Hindlimb muscle (tissue), 1 donor: Measurements from ENCODE around the gene XPO6. TPM values are rescaled to one million over a fixed set of nuclear protein-coding genes. Genes with fewer than 3 reads are reported as not detected.

Experiments
- DNase-seq: peaks from one replicate; pipeline ENCODE4 v3.0.0-alpha.2; 2013
- polyA plus RNA-seq: library from polyadenylated mRNA; unstranded; fragments of 120-200 nt; gene quantifications from one replicate; pipeline ENCODE4 v1.2.1, GENCODE V29; 2013; ENCODE audit not compliant: insufficient read length

XPO6 gene
- polyA plus RNA-seq, 1 donor = 57.3 TPM

DNA sequence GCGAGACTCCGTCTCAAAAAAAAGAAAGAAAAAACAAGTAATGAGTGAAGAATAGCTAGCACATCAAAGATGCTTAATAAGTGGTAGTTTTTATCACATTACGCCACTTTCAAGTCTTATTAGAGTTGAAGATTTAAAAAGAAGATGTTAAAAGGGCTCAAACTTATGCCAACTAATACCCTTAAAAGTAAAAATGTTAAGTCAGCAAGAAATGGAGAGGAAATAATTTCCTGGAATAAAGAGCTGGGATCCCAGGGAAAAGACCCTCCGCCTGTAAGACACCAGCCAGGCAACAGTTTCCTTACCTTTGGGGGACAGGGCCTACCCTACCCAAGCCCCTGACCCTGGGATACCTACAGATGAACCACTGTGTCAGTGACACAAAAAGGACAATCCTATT is 3.6 kb downstream of the XPO6 start:
- DNase-seq = no peak

DNA sequence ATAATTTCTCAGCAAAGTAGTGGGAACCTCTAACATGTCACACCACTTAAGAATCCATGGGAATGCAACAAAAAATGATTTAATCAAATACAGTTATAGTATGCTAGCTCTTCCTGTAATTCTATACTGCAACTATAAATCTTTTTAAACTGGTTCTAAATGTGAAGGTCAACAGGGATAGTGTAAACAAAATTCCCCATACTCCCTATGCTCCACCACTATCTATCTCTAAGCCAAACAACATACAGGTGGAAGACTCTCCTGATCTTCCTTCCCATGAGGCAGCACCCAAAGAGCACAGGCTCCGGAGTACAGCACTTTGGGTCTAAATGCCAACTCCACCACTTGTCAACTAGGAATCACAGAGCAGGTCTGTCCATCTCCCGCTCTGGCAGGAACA is 4.4 kb downstream of the XPO6 start:
- no peak for DNase-seq

DNA sequence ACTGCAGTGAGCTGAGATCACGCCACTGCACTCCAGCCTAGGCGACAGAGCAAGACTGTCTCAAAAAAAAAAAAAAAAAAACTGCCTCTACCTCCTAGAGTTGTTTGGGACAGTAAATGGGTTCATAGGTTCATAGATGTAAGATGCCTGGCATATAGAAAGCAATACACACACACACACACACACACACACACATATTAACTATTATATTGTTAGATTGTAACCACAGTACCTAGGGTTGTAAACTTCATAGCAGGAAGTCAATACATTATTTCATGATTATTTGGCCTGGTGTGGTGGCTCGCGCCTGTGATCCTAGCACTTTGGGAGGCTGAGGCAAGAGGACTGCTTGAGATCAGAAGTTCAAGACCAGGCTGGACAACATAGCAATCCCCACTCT is 5.8 kb downstream of the XPO6 start:
- no peak for DNase-seq

DNA sequence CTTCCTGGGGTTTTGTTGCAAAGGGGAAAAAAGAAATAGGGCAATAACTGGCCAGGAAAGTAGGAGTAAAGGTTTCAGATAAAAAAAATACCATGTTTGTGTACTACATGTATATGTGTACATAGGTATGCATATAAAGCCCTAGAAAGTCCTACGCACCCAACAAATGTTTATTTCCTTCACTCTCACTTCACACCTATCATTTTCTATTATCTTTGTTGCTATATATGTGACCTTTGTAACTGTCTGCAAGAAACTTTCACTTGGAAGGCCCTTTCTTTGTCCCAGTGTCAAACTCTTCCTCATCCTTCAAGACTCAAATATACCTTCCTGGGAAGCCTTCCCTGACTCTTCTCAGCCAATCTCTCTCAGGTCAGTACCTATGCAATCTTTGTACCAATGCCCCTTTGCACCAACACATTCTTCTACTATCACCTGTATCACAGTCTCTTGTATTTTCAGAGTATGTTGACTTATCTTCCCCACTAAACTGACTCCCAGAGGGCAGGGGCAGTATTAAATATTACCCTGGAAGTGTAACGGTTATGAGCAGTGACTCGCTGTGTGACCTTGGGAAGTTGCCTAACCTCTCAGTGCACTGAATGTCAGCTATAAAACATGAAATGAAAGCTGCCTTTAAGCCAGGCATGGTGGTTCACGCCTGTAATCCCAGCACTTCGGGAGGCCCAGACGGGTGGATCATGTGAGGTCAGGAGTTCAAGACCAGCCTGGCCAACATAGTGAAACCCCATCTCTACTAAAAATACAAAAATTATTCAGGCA is 6.5 kb downstream of the XPO6 start:
- DNase-seq = no peak

DNA sequence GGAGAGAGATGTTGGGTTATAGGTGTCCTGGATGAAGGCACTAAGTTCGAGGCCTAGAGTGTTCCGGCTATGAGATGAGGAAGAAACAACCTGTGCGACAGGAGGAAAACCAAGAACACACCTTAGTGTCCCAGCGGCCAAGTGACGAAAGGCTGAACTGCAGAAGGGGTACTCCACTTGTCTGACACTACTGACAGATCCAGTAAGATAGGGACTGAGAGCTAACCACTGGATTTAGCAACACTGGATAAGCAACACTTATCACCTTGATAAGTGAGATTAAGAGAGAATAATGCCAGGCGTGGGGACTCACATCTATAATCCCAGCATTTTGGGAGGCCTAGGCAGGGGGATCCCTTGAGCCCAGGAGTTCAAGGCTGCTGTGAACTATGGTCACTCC is 7.1 kb downstream of the XPO6 start:
- DNase-seq = no peak

DNA sequence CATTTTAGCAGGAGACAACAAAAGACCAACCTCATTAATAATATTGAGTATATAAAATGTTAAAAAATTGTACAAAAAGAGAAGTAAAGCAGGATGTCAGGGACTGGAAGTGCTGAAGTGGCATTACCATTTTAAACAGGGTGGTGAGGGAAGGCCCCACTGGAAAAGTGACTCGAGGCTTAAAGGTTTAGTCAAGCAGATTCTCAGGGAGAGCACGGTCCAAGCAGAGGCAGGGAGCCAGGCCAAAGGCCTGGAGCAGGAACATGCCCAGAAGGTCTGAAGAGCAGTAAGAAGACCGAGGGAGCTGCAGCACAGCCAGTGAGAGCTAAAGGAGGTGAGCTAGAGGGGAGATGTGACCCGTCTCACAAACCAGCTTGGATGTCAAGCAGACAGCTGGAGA is 7.6 kb downstream of the XPO6 start:
- DNase-seq = no peak

DNA sequence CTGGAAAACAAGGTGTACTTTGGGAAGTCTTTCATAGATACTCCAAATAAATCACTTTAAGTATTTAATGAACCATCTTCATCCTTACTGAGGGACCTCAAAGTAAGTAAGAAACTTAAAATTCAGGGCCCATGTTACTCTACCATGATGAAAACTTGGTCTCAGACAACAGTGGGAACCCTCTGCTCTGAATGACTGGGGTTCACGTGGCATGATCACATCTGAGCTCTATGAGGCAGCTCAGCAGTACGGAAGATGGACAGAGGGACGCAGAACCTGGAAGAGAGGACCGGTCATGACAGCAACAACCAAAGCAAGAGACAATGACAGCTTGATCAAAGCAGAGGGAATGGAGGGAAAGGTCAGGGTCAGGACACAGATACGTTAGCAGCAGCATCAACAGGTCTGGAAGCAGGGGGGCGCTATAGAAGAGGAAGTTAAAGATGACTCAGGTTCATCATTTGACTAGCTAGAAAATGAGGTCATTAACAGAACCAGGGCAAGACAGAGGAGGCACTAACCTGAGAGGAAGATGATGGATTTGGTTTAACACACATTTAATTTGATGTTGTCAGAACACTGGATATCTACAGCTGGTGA is 9.5 kb downstream of the XPO6 start:
- DNase-seq = no peak

DNA sequence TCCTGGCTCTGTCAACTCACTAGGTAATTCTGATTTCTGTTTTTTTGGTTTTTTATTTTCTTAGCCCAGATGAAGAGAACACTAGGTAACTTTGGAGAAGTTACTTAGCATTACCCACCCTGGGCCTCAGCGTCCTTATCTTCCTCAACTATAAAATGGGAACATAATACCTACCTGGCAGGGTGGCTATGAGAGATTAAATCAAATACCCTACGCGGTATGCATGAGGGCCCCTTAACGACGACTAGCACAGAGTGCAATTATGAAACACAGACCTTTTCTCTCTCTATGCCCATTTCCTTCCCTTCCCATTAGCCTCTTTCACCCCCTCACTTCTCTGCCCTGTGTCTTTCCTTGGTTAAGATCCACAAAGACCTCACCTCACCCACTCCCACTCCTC is 11.1 kb downstream of the XPO6 start:
- no peak for DNase-seq

DNA sequence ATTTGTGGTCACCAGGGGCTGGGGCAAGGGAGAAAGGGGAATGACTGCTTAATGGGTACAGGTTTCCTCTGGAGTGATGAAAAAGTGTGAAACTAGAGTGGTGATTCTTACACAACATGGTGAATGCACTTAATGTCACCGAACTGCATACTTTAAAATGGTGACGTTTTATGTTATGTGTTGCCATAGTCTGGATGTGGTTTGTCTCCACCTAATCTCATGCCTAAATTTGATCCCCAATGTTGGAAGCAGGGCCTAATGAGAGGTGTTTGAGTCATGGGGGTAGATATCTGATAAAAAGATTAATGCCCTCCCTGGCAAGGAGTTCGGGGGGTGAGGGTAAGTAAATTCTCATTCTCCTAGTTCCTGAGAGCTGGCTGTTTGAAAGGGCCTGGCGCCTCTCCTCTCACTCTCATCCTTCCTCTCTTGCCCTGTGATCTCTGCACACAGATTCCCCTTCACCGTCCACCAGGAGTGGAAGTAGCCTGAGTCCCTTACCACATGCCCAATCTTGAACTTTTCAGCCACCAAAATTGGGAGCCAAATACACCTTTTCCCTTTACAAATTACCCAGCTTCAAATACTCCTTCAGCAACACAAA is 15.3 kb downstream of the XPO6 start:
- DNase-seq = no peak

DNA sequence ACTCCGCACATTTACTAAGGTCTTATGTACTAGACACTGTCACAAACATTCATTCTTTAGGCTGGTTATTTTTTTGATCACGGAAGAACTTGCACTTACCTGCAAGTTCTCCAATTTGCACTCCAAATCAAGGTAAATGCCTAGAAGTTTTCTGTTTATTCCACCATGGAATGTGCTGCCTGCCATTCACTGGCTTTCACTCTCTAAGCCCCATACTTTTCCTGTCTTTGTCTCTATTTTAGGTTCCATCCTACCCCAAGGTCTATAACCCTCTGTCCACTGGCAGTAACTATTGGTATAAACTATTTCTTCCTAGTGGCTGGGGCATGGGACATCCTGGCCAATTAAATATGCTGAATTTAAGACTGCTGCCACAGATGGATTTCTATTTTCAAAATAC is 15.9 kb downstream of the XPO6 start:
- DNase-seq = no peak

DNA sequence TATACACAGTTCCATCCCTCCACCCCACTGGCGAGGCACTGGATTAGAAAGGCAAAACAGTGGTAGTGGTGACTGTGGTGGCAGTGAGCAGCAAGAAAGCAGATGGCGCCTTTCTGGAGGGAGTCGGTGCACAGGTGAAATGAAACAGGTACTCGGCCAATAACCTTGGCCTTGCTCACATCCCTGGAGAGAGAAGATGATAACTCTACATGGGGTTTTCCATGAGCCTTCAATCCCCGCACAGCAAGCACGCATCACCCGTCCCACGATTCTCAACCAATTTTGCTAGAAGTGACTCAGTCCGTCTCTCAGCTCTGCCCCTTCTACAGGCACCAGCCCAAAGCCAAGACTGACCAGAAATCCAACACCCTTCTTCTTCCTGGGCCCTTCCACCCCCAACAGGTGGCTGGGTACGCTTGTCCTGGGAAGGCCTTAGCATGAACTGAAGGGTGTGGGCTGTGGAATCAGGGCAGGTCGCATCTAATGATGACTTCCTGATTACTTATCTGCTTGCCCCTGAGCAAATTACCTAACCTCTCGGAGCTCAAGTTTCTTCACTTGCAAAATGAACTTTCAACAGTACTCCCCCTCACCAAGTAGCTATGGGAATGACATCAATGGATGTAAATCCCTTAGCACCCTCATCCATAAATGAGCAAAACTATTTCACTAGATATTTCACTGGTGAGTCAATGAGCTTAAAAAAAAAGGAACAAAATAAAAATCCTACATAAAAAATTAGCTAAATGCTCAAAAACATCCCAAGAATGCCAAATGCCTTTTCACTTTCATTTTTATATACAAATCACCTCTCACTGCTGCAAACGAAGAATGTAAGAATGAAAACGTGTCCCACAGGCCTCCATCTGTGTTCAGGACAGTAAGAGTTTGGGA is 18.0 kb downstream of the XPO6 start:
- DNase-seq = no peak

DNA sequence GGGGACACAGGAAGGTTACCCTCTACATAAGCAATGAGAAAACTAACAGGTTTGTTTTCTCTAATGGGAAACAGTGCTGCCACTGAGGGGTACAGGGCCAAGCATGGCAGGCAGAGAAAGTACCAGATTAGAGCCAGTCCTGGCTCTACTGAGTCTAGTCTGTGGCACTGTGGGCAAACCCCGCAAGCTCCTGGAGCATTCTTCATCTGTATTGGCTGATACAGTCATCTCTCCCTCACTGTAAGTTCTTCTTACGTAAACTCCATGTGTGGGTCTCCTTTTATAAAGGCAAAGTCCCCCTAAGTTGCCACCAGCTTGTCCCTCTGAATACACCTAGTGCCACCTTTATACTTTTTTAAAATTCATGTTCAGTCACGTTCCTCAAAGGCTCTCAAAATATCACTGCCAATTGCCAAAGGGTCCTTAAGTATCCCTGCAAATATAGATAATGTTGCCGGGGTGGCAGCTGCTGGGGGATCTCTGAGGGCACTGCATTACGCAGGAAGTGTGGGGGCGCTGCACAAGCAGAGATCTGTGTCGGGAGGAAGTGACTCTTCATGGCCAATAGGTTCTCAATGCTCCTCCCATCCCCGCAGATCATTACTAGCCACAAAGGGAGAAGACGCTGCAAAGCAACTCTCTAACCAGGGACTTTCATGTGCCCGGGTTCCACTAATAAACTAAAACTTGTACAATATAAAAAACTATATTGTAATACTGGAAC is 18.8 kb downstream of the XPO6 start:
- DNase-seq = no peak

DNA sequence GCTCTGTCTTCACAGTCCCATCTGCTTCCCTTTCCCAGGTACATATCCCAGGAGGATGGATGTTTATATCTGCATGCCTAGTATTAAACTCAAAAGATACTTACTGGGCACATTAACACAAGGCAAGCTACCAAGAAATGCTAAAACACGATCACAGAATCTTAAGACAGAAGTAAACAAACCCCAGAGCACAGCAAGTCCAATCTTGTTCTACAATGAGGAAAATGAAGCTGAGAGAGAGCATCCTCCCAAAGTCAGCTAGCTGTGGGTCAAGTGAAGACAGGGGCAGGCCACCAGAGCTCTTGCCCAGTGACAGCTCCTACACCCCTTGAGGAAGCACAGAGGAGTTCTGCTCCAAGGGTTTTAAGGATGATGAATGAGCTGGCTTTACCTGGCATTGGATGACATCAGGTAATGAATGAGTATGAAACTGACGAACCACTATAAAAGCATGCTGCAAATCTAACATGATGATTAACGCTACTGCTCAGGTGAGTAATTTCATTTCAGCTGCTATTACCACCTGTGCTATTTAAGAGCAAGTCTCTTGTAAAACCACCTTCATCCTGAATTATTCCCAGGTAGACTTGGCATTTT is 20.3 kb downstream of the XPO6 start:
- DNase-seq = no peak

DNA sequence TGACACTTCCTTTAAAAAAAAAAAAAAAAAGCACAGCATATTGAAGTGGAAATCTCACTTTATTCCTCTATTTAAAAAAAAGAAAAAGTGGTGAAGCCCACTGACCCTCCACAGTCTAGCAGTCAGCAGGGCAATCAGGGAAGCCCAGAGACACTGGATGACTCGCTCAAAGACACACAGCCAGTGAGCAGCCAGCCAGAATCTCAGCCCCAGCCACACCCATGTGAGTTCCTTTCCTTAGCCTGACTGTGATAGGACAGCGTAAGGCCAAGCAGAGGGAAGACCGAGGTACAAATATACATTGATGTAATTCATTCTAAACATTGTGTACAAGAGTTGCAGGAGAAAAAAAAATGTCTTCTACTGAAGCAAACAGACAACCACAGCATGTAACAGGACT is 22.5 kb downstream of the XPO6 start:
- DNase-seq = no peak

DNA sequence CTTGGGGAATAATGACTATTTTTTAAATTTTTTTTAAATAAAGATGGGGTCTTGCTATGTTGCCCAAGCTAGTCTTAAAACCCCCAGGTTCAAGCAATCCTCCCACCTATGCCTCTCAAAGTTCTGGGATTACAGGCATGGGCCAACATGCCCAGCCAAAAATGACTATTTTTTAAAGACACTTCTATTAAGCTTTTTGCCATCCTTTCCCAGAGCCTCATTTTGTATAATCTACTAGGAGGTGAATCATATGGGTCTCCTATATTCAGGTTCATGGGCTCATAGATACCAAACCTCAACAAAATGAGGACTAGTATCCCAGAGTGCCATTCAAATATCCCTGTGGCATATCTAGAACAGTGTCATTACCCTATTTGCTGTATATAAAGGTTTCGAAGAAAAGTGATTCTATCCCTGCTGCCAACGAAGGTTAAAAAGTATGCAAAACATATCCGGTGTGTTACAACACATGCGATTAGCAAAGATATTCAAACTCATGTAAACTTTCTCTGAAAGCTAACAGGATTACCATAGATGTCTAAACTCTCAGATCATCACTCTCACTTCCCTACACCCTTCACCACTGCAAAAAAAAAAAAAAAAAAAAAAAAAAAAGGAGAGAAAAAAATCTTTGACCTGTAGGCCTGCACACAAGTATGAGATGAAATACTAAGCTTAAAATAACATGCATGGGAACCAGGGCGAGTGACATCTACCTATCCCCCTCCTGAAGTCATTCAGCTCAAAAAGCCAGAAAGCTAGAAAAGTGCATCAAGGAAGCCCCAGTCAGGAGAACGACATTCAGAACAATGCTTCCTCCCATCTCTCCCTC is 23.5 kb downstream of the XPO6 start:
- DNase-seq = no peak

DNA sequence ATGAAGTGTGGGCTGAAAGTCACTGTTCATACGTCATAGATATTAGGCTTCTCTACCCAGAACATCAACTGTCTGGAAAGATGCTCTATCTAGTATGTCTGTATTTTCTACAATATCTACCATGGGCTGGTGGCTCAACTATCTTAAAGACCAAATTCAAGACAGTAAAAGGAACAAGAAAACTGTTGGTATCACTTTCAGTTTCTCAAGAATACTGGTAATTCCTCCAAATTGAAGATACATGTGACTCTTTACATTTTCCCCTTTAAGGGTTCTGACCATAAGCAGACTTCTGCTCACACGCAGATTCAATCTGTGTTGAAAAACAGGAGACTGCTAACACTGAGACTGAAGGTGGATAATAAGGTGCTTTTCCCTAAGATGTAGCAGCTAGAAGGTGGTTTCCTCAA is 24.2 kb downstream of the XPO6 start:
- DNase-seq = no peak

DNA sequence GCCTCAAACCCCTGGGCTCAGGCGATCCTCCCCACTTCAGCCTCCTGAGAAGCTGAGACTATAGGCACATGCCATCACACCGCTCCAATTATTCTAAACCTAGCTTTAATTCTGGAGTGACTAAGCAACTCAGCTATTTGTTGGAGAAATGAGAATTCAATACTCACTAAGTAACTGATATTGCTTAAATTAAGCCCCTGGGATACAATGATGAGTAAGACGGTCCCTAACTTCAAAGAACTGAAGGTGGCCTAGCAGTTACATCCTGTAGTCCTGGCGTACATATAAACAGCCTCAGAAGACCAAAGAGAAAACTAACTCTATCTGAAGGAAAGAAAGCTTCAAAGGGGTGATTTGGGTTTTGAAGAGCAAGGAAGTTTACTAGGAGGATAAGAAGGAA is 25.0 kb downstream of the XPO6 start:
- DNase-seq = no peak

DNA sequence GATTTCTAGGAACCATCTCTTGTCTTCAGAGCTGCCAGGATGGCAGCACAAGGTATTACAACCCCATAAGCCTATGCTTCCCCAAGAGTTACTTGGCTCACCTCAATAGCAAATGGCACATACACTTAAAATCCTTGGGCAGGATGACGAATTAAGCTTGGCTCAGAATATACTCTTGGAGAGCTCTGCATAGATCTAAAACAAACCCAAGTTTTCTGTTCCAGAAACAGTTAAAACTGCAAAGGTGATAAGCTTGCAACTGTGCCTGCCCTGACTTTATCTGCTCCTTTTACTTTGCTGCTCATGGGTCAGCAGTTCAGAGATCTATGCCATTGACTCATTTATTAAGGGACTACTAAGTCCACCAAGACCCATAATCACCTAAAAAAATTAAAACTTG is 26.1 kb downstream of the XPO6 start:
- DNase-seq = no peak

DNA sequence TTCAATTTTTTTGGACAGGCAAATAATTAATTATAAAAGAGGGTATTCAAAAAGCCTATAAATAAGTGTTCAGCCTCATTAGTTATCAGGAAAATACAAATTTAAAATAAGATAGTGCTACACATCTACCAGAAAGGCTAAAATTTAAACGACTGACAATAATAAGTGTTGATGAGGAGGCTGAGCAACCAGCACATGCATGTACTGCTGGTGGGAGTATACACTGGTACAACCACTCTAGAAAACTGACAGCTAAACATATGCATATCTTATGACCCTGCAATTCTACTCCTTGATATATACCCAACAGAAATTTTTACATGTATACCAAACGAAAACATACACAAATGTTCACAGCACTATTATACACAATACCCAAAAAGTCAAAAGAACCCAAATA is 27.1 kb downstream of the XPO6 start:
- DNase-seq = no peak

DNA sequence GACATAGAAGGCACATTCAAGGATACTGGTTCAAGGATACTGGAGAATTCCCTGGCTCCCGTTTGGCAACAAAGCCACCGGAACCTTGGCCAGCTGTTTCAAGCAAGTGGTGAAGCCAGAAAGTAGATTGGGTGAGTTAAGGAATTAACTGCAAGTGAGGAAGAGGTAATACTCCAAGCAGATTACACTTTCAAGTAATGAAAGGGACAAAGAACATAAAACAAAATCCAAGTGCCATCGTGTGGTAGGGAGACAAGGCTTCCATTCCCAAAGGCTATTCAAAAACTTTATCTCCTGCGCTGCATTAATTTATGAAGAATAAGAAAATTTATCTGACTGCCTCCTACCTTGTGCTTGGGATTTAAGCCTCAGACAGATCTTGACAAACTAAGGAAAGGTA is 27.8 kb downstream of the XPO6 start:
- no peak for DNase-seq

DNA sequence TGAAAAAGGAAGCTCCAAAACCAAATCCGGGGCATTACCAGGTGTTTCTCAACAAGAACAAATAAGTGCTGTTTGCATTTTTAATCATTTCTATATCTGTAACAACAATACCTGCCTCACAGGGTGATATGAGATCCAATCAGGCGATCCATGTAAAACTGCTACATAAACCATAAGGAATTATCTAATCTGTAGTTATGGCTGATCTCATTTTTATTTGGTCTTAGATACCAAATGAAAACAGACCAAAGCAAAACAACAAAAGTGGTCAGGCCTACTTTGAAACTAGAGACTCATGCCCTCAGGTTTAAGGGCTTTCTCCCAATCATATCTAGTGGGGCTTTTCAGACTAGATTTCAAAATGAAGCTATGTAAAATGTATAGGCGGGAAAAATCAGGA is 28.3 kb downstream of the XPO6 start:
- DNase-seq = no peak
